ENCODE measurements around the gene FMN1.

FMN1 gene

GRCh38 chr15:33218071-33218491 lies 23.6 kb upstream of the FMN1 start:
- H3K4me3 ChIP-seq (ENCODE audit: low read depth in 1 of 2, low read length in 2 of 2): no peak overlapping the region
- no peaks in the 10 kb centered on the region for H3K4me1 ChIP-seq (ENCODE audit: control insufficient read depth in 1 of 2, insufficient read depth in 2 of 2, low read length in 2 of 2)
- no peaks in the 10 kb centered on the region for H3K27me3 ChIP-seq (ENCODE audit: control insufficient read depth in 1 of 2, insufficient read depth in 2 of 2, low read length in 2 of 2)
- no peaks in the 10 kb centered on the region for H3K36me3 ChIP-seq (ENCODE audit: control insufficient read depth in 1 of 2, insufficient read depth in 2 of 2, low read length in 2 of 2)
- H3K9ac ChIP-seq (ENCODE audit: low read depth in 1 of 2, low read length in 2 of 2): no peak overlapping the region
- H3K27ac ChIP-seq (ENCODE audit: low read depth, low read length): no peak overlapping the region
- H3K9me3 ChIP-seq (ENCODE audit: control insufficient read depth in 1 of 2, low read length in 2 of 2): no peaks in the 10 kb centered on the region

GRCh38 chr15:33215941-33216872 lies 21.7 kb upstream of the FMN1 start:
- Histone ChIP-seq H3K27me3 (ENCODE audit: control insufficient read depth in 1 of 2, insufficient read depth in 2 of 2, low read length in 2 of 2) (no peaks in the 10 kb centered on the region), H3K36me3 (ENCODE audit: control insufficient read depth in 1 of 2, insufficient read depth in 2 of 2, low read length in 2 of 2) (no peaks in the 10 kb centered on the region), H3K4me3 (ENCODE audit: low read depth in 1 of 2, low read length in 2 of 2) (no peak overlapping the region), H3K4me1 (ENCODE audit: control insufficient read depth in 1 of 2, insufficient read depth in 2 of 2, low read length in 2 of 2) (no peaks in the 10 kb centered on the region), H3K27ac (ENCODE audit: low read depth, low read length) (no peak overlapping the region), H3K9me3 (ENCODE audit: control insufficient read depth in 1 of 2, low read length in 2 of 2) (no peaks in the 10 kb centered on the region), H3K9ac (ENCODE audit: low read depth in 1 of 2, low read length in 2 of 2) (no peak overlapping the region)

DNA sequence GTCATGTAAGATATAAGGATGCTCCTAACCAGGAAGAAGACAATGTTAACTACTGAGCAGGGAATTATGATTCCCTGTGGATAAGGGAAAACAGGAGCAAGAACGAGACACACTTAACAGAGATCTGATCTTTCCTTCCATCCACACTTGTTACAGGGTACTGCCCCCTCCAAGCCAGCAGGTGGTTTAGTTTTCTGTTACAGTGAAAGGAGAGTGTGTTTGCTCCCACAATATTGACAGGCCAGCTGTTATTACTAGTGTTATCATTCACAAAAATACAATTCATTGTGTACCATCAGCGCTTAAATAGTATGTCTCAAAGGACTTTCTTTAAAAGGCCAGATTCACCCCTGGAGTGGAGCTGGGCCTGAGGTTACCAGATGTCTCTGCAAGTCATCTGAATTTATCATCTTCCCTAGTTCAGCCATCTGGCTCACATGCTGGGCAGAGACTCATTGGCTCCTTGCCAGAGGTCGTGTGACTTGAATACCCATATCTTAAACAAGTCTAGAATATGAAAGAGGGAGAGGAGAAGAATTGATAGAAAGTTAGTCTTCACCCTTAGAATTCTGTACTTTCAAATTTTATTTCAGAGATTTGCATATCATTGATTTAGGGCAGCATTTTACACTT lies 16.8 kb upstream of the FMN1 start:
- Histone ChIP-seq H3K36me3 (ENCODE audit: control insufficient read depth in 1 of 2, insufficient read depth in 2 of 2, low read length in 2 of 2) (no peaks in the 10 kb centered on the region), H3K9ac (ENCODE audit: low read depth in 1 of 2, low read length in 2 of 2) (no peak overlapping the region), H3K27ac (ENCODE audit: low read depth, low read length) (no peak overlapping the region), H3K27me3 (ENCODE audit: control insufficient read depth in 1 of 2, insufficient read depth in 2 of 2, low read length in 2 of 2) (no peaks in the 10 kb centered on the region), H3K4me1 (ENCODE audit: control insufficient read depth in 1 of 2, insufficient read depth in 2 of 2, low read length in 2 of 2) (no peaks in the 10 kb centered on the region), H3K9me3 (ENCODE audit: control insufficient read depth in 1 of 2, low read length in 2 of 2) (no peaks in the 10 kb centered on the region), H3K4me3 (ENCODE audit: low read depth in 1 of 2, low read length in 2 of 2) (no peak overlapping the region)

- Histone ChIP-seq H3K27me3 (ENCODE audit: control insufficient read depth in 1 of 2, insufficient read depth in 2 of 2, low read length in 2 of 2) (no peaks in the 10 kb centered on the region), H3K36me3 (ENCODE audit: control insufficient read depth in 1 of 2, insufficient read depth in 2 of 2, low read length in 2 of 2) (no peaks in the 10 kb centered on the region), H3K4me3 (ENCODE audit: low read depth in 1 of 2, low read length in 2 of 2) (no peak overlapping the region), H3K4me1 (ENCODE audit: control insufficient read depth in 1 of 2, insufficient read depth in 2 of 2, low read length in 2 of 2) (no peaks in the 10 kb centered on the region), H3K27ac (ENCODE audit: low read depth, low read length) (no peak overlapping the region), H3K9ac (ENCODE audit: low read depth in 1 of 2, low read length in 2 of 2) (no peak overlapping the region), H3K9me3 (ENCODE audit: control insufficient read depth in 1 of 2, low read length in 2 of 2) (no peaks in the 10 kb centered on the region)
Measured at GRCh38 chr15:33209575-33210481, 15.3 kb upstream of the FMN1 start.

DNA sequence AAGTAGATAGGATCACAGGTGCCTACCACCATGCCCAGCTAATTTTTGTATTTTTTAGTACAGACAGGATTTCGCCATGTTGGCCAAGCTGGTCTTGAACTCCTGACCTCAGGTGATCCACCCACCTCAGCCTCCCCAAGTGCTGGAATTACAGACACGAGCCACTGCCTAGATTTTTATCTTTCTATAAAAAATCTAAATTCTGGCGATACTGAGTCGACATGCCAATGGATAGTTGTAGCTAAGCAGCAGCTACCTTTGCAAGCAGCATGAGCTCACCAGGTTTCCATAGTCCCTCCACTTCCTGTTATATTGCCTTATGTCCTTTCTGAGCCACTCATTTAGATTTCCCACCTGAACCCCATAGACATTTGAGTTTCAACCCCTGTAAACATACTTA lies 13.1 kb upstream of the FMN1 start:
- Histone ChIP-seq H3K9ac (ENCODE audit: low read depth in 1 of 2, low read length in 2 of 2) (no peak overlapping the region), H3K36me3 (ENCODE audit: control insufficient read depth in 1 of 2, insufficient read depth in 2 of 2, low read length in 2 of 2) (no peaks in the 10 kb centered on the region), H3K27ac (ENCODE audit: low read depth, low read length) (no peak overlapping the region)

GRCh38 chr15:33206366-33206765 lies 11.9 kb upstream of the FMN1 start:
- no peak overlapping the region for H3K27ac ChIP-seq (ENCODE audit: low read depth, low read length)
- H3K36me3 ChIP-seq (ENCODE audit: control insufficient read depth in 1 of 2, insufficient read depth in 2 of 2, low read length in 2 of 2): no peaks in the 10 kb centered on the region
- no peak overlapping the region for H3K9ac ChIP-seq (ENCODE audit: low read depth in 1 of 2, low read length in 2 of 2)
- H3K4me1 ChIP-seq (ENCODE audit: control insufficient read depth in 1 of 2, insufficient read depth in 2 of 2, low read length in 2 of 2): peaks cover 0 to 4% of the 10 kb centered on the region in 2 donors
- no peaks in the 10 kb centered on the region for H3K27me3 ChIP-seq (ENCODE audit: control insufficient read depth in 1 of 2, insufficient read depth in 2 of 2, low read length in 2 of 2)
- no peak overlapping the region for H3K4me3 ChIP-seq (ENCODE audit: low read depth in 1 of 2, low read length in 2 of 2)
- no peaks in the 10 kb centered on the region for H3K9me3 ChIP-seq (ENCODE audit: control insufficient read depth in 1 of 2, low read length in 2 of 2)

More for the DNA sequence above, 13.1 kb upstream of the FMN1 start:
- no peak overlapping the region for H3K4me3 ChIP-seq (ENCODE audit: low read depth in 1 of 2, low read length in 2 of 2)
- H3K9me3 ChIP-seq (ENCODE audit: control insufficient read depth in 1 of 2, low read length in 2 of 2): no peaks in the 10 kb centered on the region
- H3K27me3 ChIP-seq (ENCODE audit: control insufficient read depth in 1 of 2, insufficient read depth in 2 of 2, low read length in 2 of 2): no peaks in the 10 kb centered on the region
- no peaks in the 10 kb centered on the region for H3K4me1 ChIP-seq (ENCODE audit: control insufficient read depth in 1 of 2, insufficient read depth in 2 of 2, low read length in 2 of 2)

DNA sequence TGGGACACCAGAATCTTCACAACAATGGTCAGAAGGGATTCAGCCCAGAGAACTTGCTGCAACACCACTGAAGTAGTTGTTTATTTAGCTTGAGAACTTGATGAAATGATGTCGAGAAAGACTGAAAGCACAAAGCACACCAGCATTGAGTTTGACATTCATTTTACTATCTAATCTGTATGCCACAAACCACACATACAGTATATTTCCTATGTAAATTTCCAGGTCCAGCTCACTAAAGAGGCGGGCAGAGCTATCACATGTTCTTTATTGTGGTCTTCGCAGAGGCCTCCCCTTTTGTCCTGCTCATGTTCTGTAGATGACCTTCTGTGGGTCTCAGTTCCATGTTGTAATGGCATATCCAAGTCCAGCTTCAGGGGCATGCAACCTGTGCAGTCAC lies 10.4 kb upstream of the FMN1 start:
- Histone ChIP-seq H3K4me3 (ENCODE audit: low read depth in 1 of 2, low read length in 2 of 2) (no peak overlapping the region), H3K27ac (ENCODE audit: low read depth, low read length) (no peak overlapping the region), H3K4me1 (ENCODE audit: control insufficient read depth in 1 of 2, insufficient read depth in 2 of 2, low read length in 2 of 2) (peaks cover 0 to 15% of the 10 kb centered on the region in 2 donors), H3K9me3 (ENCODE audit: control insufficient read depth in 1 of 2, low read length in 2 of 2) (no peaks in the 10 kb centered on the region), H3K9ac (ENCODE audit: low read depth in 1 of 2, low read length in 2 of 2) (no peak overlapping the region), H3K36me3 (ENCODE audit: control insufficient read depth in 1 of 2, insufficient read depth in 2 of 2, low read length in 2 of 2) (no peaks in the 10 kb centered on the region), H3K27me3 (ENCODE audit: control insufficient read depth in 1 of 2, insufficient read depth in 2 of 2, low read length in 2 of 2) (no peaks in the 10 kb centered on the region)

DNA sequence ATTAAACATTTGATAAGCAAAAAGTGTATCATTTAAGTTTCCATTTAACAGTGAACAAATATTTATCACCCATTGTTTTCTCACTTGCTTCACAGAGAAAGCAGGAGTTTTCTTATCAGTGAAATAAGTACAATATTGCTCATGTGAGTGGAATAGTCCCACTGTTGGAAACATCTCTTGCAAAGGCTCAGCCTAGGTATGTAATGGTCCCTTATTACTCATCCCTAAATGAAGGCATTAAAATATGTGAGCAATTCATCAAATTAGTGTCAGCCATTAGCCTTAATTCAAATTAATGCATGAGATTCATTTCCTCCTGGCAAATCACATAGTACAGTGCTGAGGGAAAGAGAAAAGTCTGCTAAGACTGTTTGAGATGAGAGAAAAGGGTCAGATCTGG lies 9.6 kb upstream of the FMN1 start:
- H3K4me3 ChIP-seq (ENCODE audit: low read depth in 1 of 2, low read length in 2 of 2): no peak overlapping the region
- H3K4me1 ChIP-seq (ENCODE audit: control insufficient read depth in 1 of 2, insufficient read depth in 2 of 2, low read length in 2 of 2): peaks cover 0 to 15% of the 10 kb centered on the region in 2 donors
- H3K36me3 ChIP-seq (ENCODE audit: control insufficient read depth in 1 of 2, insufficient read depth in 2 of 2, low read length in 2 of 2): no peaks in the 10 kb centered on the region
- H3K9ac ChIP-seq (ENCODE audit: low read depth in 1 of 2, low read length in 2 of 2): no peak overlapping the region
- no peak overlapping the region for H3K27ac ChIP-seq (ENCODE audit: low read depth, low read length)
- H3K27me3 ChIP-seq (ENCODE audit: control insufficient read depth in 1 of 2, insufficient read depth in 2 of 2, low read length in 2 of 2): peaks cover 0 to 2% of the 10 kb centered on the region in 2 donors
- no peaks in the 10 kb centered on the region for H3K9me3 ChIP-seq (ENCODE audit: control insufficient read depth in 1 of 2, low read length in 2 of 2)

DNA sequence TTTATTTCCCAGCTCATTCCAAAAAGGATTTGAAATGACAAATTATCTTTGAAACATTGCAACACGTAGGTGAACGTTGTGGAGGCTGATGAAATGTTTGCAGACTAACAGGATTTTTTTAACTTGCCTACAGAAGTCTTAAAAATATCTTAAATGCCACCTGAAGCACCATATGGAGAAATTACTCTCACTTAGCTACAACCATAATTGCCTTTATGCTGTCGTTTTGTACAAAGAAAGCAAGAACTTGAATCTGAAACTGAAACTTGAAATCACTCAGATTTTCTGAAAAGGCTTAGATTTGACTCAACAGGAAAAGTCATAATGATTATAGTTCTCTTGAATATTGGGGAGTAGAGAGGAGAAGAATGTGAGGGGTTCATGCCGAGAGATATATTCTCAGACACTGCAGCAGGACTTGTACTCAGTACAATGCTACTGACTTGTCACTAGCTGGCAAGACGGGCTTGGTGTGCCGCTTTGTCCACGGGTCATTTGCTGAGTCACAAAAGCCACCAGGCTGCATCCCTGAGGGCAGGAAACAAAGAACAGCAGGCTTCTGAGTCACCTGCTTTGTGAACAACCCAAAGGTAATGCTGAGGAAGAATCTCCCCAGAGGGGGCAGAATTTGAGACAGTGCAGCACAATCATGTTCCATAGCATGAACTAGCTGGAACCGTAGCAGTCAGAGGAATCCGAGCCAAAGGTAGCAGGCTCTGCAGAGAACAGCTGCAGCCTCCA lies 7.1 kb upstream of the FMN1 start:
- H3K36me3 ChIP-seq (ENCODE audit: control insufficient read depth in 1 of 2, insufficient read depth in 2 of 2, low read length in 2 of 2): no peaks in the 10 kb centered on the region
- peak overlapping the region in 1 of 2 donors; percentile 24 for H3K9ac ChIP-seq (ENCODE audit: low read depth in 1 of 2, low read length in 2 of 2)
- H3K27me3 ChIP-seq (ENCODE audit: control insufficient read depth in 1 of 2, insufficient read depth in 2 of 2, low read length in 2 of 2): peaks cover 0 to 2% of the 10 kb centered on the region in 2 donors
- peak overlapping the region; percentile 58 to 72 for H3K4me3 ChIP-seq (ENCODE audit: low read depth in 1 of 2, low read length in 2 of 2)
- no peaks in the 10 kb centered on the region for H3K9me3 ChIP-seq (ENCODE audit: control insufficient read depth in 1 of 2, low read length in 2 of 2)
- peaks cover 0 to 15% of the 10 kb centered on the region in 2 donors for H3K4me1 ChIP-seq (ENCODE audit: control insufficient read depth in 1 of 2, insufficient read depth in 2 of 2, low read length in 2 of 2)
- H3K27ac ChIP-seq (ENCODE audit: low read depth, low read length): no peak overlapping the region

Data from duodenal mucosa (tissue), 2 donors.